H9 (cell line): ENCODE measurements around the gene COX6B2. TPM values are rescaled to one million over a fixed set of nuclear protein-coding genes. Genes with fewer than 3 reads are reported as not detected.

Experiments
- DNase-seq: peaks from one replicate; pipeline ENCODE4 v3.0.0-alpha.2; 2017
- H2AFZ ChIP-seq: one replicate; pipeline ENCODE4 v1.6.1; 2013; ENCODE audit warnings: mild to moderate bottlenecking, low read length, control low read depth, moderate library complexity
- H2AK5ac ChIP-seq: 2 replicates; pipeline ENCODE4 v1.6.1; 2013; ENCODE audit warnings: low read length, control low read depth, mixed read lengths; ENCODE audit not compliant: insufficient read length
- H2BK120ac ChIP-seq: one replicate; pipeline ENCODE4 v1.6.1; 2013; ENCODE audit warnings: low read depth, mild to moderate bottlenecking, low read length, control low read depth, inconsistent platforms; ENCODE audit not compliant: poor library complexity, severe bottlenecking
- H2BK12ac ChIP-seq: 2 replicates; pipeline ENCODE4 v1.6.1; 2013; ENCODE audit warnings: low read length, control low read depth, mixed read lengths, low read depth; ENCODE audit not compliant: insufficient read length
- H2BK15ac ChIP-seq: 2 replicates; pipeline ENCODE4 v1.6.1; 2013; ENCODE audit warnings: low read depth, low read length, control low read depth
- H2BK20ac ChIP-seq: one replicate; pipeline ENCODE4 v1.6.1; 2013; ENCODE audit warnings: low read depth, mild to moderate bottlenecking, low read length, control low read depth, inconsistent platforms; ENCODE audit not compliant: poor library complexity, severe bottlenecking
- H2BK5ac ChIP-seq: 2 replicates; pipeline ENCODE4 v1.6.1; 2013; ENCODE audit warnings: low read length, control low read depth, mixed read lengths; ENCODE audit not compliant: insufficient read length
- H3K14ac ChIP-seq: 2 replicates; pipeline ENCODE4 v1.6.1; 2013; ENCODE audit warnings: low read length, control low read depth; ENCODE audit not compliant: insufficient read depth
- H3K18ac ChIP-seq: 2 replicates; pipeline ENCODE4 v1.6.1; 2013; ENCODE audit warnings: low read depth, mild to moderate bottlenecking, mixed read lengths, low read length, control low read depth; ENCODE audit not compliant: insufficient read length
- H3K23ac ChIP-seq: 2 replicates; pipeline ENCODE4 v1.6.1; 2013; ENCODE audit warnings: low read length, control low read depth, mixed read lengths, low read depth; ENCODE audit not compliant: insufficient read length
- H3K23me2 ChIP-seq: 2 replicates; pipeline ENCODE4 v1.6.1; 2013; ENCODE audit warnings: low read depth, mild to moderate bottlenecking, mixed read lengths, low read length, control low read depth; ENCODE audit not compliant: insufficient read length, poor library complexity, severe bottlenecking
- H3K27ac ChIP-seq: 2 replicates; pipeline ENCODE4 v1.5.1; 2013; ENCODE audit warnings: low read length, control low read depth, mixed read lengths, low read depth; ENCODE audit not compliant: insufficient read length
- H3K27me3 ChIP-seq: 2 replicates; pipeline ENCODE4 v1.6.1; 2013; ENCODE audit warnings: low read length, control low read depth, inconsistent platforms; ENCODE audit not compliant: insufficient read depth
- H3K4ac ChIP-seq: 2 replicates; pipeline ENCODE4 v1.6.1; 2013; ENCODE audit warnings: low read depth, mild to moderate bottlenecking, control low read depth, inconsistent platforms, low read length, moderate library complexity
- H3K4me1 ChIP-seq: 2 replicates; pipeline ENCODE4 v1.6.1; 2013; ENCODE audit warnings: low read length, control low read depth, inconsistent platforms; ENCODE audit not compliant: insufficient read depth
- H3K4me2 ChIP-seq: 2 replicates; pipeline ENCODE4 v1.6.1; 2013; ENCODE audit warnings: low read length, control low read depth, mixed read lengths; ENCODE audit not compliant: insufficient read length, insufficient read depth
- H3K56ac ChIP-seq: 2 replicates; pipeline ENCODE4 v1.6.1; 2013; ENCODE audit warnings: low read depth, mild to moderate bottlenecking, mixed read lengths, low read length, control low read depth; ENCODE audit not compliant: insufficient read length
- H3K79me1 ChIP-seq: 2 replicates; pipeline ENCODE4 v1.6.1; 2013; ENCODE audit warnings: low read depth, mild to moderate bottlenecking, moderate library complexity, low read length, control low read depth, inconsistent platforms; ENCODE audit not compliant: insufficient read depth, poor library complexity, severe bottlenecking
- H3K79me2 ChIP-seq: 2 replicates; pipeline ENCODE4 v1.6.1; 2013; ENCODE audit warnings: low read length, control low read depth, inconsistent platforms; ENCODE audit not compliant: insufficient read depth
- H3K9ac ChIP-seq: 2 replicates; pipeline ENCODE4 v1.6.1; 2013; ENCODE audit warnings: low read length, control low read depth, mixed read lengths; ENCODE audit not compliant: insufficient read length; ENCODE audit errors: extremely low read depth
- H3K9me3 ChIP-seq: one replicate; pipeline ENCODE4 v1.6.1; 2013; ENCODE audit warnings: low read depth, low read length, inconsistent platforms; ENCODE audit not compliant: control insufficient read depth
- H3T11ph ChIP-seq: one replicate; pipeline ENCODE4 v1.6.1; 2013; ENCODE audit warnings: mild to moderate bottlenecking, low read length, control low read depth, inconsistent platforms
- H4K20me1 ChIP-seq: one replicate; pipeline ENCODE4 v1.6.1; 2013; ENCODE audit not compliant: control insufficient read depth, insufficient read length, insufficient read depth
- H4K5ac ChIP-seq: 2 replicates; pipeline ENCODE4 v1.6.1; 2013; ENCODE audit warnings: low read depth, mild to moderate bottlenecking, mixed read lengths, low read length, control low read depth; ENCODE audit not compliant: insufficient read length
- H4K8ac ChIP-seq: replicated peaks from 2 replicates; pipeline ENCODE4 v1.6.1; 2013; ENCODE audit warnings: low read length, control low read depth, mixed read lengths, low read depth; ENCODE audit not compliant: insufficient read length
- H4K91ac ChIP-seq: 2 replicates; pipeline ENCODE4 v1.6.1; 2013; ENCODE audit warnings: low read depth, mild to moderate bottlenecking, moderate library complexity, mixed read lengths, low read length, control low read depth; ENCODE audit not compliant: insufficient read length
- H3K27ac Mint-ChIP-seq, 3 experiments: 2 replicates in 2 of 3; 3 replicates in 1 of 3; pipeline ENCODE4 v1.8.0; 2020 to 2021; ENCODE audit warnings: mixed read lengths in 3 of 3, mild to moderate bottlenecking in 1 of 3, moderate library complexity in 1 of 3
- H3K27me3 Mint-ChIP-seq: 2 replicates; pipeline ENCODE4 v1.8.0; 2021; ENCODE audit warnings: low read depth, mild to moderate bottlenecking, moderate library complexity, mixed read lengths
- H3K36me3 Mint-ChIP-seq, 3 experiments: 2 replicates in 2 of 3; 3 replicates in 1 of 3; pipeline ENCODE4 v1.8.0; 2020 to 2021; ENCODE audit warnings: low read depth in 3 of 3, mixed read lengths in 3 of 3; ENCODE audit not compliant: insufficient read depth in 1 of 3
- H3K4me1 Mint-ChIP-seq, 2 experiments: 2 replicates each; pipeline ENCODE4 v1.8.0; 2020; ENCODE audit warnings: mixed read lengths in 2 of 2
- H3K4me3 Mint-ChIP-seq, 2 experiments: 2 replicates in 1 of 2; 3 replicates in 1 of 2; pipeline ENCODE4 v1.8.0; 2020 to 2021; ENCODE audit warnings: mild to moderate bottlenecking in 2 of 2, mixed read lengths in 2 of 2, moderate library complexity in 1 of 2
- H3K9me3 Mint-ChIP-seq, 2 experiments: 2 replicates in 1 of 2; 3 replicates in 1 of 2; pipeline ENCODE4 v1.8.0; 2020; ENCODE audit warnings: mild to moderate bottlenecking in 2 of 2, mixed read lengths in 2 of 2, moderate library complexity in 1 of 2
- WGBS: extraction: QIAGEN DNeasy Blood & Tissue Kit; methylation state at CpG from one replicate; pipeline ENCODE4 v1.1.7; 2013; ENCODE audit warnings: missing lambda C conversion rate, low lambda C conversion rate, mixed read lengths; ENCODE audit not compliant: insufficient read length; ENCODE audit errors: extremely low coverage; 5-methylcytosine and 5-hydroxymethylcytosine counted together
- total RNA-seq: library from RNA; stranded (reverse); gene quantifications from 2 replicates; pipeline ENCODE4 v1.2.1, GENCODE V29; 2021
- TF ChIP-seq, protein P1 (sequence below): fragments of 200-600 bp; sonication (generic); conservative IDR thresholded peaks from 3 replicates; pipeline ENCODE4 v1.8.0; 2021; ENCODE audit warnings: antibody characterized with exemption, mild to moderate bottlenecking

Gene COX6B2
- total RNA-seq, 1 experiment from 2014 or later, result 4.0 TPM

DNA sequence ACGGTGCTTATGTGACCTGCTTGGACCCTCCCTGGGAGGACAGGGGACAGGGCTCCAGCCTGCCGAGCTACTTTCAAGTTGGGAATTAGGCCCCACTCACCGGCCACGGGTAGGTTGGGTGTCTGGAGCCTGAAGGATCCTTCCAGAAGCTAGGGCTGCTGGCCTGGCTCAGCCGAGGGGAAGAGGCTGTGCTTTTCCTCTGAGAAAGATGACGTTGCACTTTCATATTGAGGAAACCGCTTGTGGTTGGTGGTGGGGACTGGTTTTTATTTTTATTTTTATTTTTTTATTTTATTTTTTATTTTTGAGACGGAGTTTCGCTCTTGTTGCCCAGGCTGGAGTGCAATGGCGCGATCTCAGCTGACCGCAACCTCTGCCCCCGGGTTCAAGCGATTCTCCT is 29.3 kb downstream of the COX6B2 start, which contains the start of gene TMEM150B:
Gene TMEM150B (minus strand): TSS at position 170 of the 400 bp plus-strand sequence. CDS start 4,305 bp downstream, outside the sequence.
- H3K4me1 ChIP-seq, result no peaks in the 10 kb centered on the region
- H3K9me3 ChIP-seq, result no peaks in the 10 kb centered on the region
- Mint-ChIP-seq H3K4me1 (peaks cover 14 to 29% of the 10 kb centered on the region in 2 experiments), H3K27ac (peak within 1 kb of the TSS in 1 of 3 experiments; percentile 8; a peak in 1 of 7 replicates), H3K36me3 (peaks cover 0 to 2% (median 0%) of the 10 kb centered on the region in 3 experiments; a peak in 1 of 7 replicates), H3K27me3 (peaks cover 37% of the 10 kb centered on the region), H3K4me3 (no peak within 1 kb of the TSS), H3K9me3 (no peaks in the 10 kb centered on the region; a peak in 1 of 5 replicates)
- H3K23me2 ChIP-seq, result no peaks in the 10 kb centered on the region
- no peak within 1 kb of the TSS for H2AFZ ChIP-seq
- H2BK5ac ChIP-seq, result no peak within 1 kb of the TSS
- no peak within 1 kb of the TSS for H2BK12ac ChIP-seq
- no peaks in the 10 kb centered on the region for H4K20me1 ChIP-seq
- WGBS, result no CpG with 5 or more reads among the region's 14 CpGs
- no peak within 1 kb of the TSS for H2BK15ac ChIP-seq
- H3K9ac ChIP-seq, result no peak within 1 kb of the TSS
- DNase-seq, result no peak
- no peak within 1 kb of the TSS for H3K14ac ChIP-seq
- no peak within 1 kb of the TSS for H3K23ac ChIP-seq
- no peak within 1 kb of the TSS for H4K5ac ChIP-seq
- no peak within 1 kb of the TSS for H3K56ac ChIP-seq
- no peak within 1 kb of the TSS for H4K8ac ChIP-seq
- H3K4ac ChIP-seq, result no peak within 1 kb of the TSS
- no peak within 1 kb of the TSS for H3K27ac ChIP-seq
- no peak within 1 kb of the TSS for H2AK5ac ChIP-seq
- H3K79me2 ChIP-seq, result no peaks in the 10 kb centered on the region
- H3T11ph ChIP-seq, result no peak within 1 kb of the TSS
- H4K91ac ChIP-seq, result no peak within 1 kb of the TSS
- H2BK20ac ChIP-seq, result no peak within 1 kb of the TSS
- no peak within 1 kb of the TSS for H3K18ac ChIP-seq
- H3K27me3 ChIP-seq, result no peaks in the 10 kb centered on the region
- TF ChIP-seq, protein P1, sequence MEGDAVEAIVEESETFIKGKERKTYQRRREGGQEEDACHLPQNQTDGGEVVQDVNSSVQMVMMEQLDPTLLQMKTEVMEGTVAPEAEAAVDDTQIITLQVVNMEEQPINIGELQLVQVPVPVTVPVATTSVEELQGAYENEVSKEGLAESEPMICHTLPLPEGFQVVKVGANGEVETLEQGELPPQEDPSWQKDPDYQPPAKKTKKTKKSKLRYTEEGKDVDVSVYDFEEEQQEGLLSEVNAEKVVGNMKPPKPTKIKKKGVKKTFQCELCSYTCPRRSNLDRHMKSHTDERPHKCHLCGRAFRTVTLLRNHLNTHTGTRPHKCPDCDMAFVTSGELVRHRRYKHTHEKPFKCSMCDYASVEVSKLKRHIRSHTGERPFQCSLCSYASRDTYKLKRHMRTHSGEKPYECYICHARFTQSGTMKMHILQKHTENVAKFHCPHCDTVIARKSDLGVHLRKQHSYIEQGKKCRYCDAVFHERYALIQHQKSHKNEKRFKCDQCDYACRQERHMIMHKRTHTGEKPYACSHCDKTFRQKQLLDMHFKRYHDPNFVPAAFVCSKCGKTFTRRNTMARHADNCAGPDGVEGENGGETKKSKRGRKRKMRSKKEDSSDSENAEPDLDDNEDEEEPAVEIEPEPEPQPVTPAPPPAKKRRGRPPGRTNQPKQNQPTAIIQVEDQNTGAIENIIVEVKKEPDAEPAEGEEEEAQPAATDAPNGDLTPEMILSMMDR, result no peak
- no peak within 1 kb of the TSS for H3K4me2 ChIP-seq
- H2BK120ac ChIP-seq, result no peak within 1 kb of the TSS
- H3K79me1 ChIP-seq, result no peaks in the 10 kb centered on the region
